GM12892 (cell line): ENCODE data around the gene FBXO34.

Experiments
- POLR2A ChIP-seq: IDR thresholded peaks from 2 replicates; pipeline ENCODE4 v1.6.1; 2011; ENCODE audit warnings: low read depth, low read length, control low read depth
- POLR2AphosphoS5 ChIP-seq: IDR thresholded peaks from 2 replicates; pipeline ENCODE4 v1.6.1; 2011; ENCODE audit warnings: low read depth, low read length, control low read depth
- TAF1 ChIP-seq: IDR thresholded peaks from 2 replicates; pipeline ENCODE4 v1.6.1; 2011; ENCODE audit warnings: low read depth, mild to moderate bottlenecking, control low read depth, low read length, borderline replicate concordance

- TF ChIP-seq POLR2A (no peak), TAF1 (no peak), POLR2AphosphoS5 (no peak)
Measured at GRCh38 chr14:55386037-55386808, 115.0 kb downstream of the FBXO34 start.
